ENCODE measurements around the gene NYAP1.

DNA sequence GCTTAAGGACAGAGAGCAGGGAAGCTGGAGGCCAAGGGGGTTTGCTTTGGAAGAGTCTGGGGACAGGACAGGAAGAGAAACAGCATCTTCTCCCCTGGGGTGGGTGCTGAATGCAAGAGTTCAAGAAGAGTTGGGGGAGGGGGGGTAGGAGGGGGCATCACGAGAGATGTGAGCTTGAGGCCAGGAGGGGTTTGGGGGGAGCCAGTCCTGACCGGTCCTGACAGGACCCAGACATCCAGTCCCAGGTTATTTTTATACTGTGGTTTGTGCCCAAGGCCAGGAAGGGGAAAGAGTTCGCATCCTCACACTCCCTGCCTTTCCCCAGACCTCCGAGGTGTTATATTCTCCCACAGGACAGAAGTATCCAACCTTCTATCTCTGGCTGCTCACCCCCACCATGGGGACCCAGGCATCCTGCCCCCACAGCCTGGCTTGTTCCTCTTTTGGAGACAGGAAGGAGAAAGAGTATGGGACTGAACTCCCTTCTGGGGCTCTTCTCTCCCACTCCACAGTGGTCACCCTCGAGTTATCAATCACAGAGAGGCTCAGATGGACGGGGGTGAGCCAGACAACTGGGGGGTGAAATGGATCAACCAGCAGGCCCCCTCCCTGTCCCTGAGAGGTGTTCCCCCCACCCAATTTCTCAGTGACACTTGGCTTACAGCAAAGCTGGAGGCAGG lies 7.5 kb upstream of the NYAP1 start:
- TF ChIP-seq, protein P1, sequence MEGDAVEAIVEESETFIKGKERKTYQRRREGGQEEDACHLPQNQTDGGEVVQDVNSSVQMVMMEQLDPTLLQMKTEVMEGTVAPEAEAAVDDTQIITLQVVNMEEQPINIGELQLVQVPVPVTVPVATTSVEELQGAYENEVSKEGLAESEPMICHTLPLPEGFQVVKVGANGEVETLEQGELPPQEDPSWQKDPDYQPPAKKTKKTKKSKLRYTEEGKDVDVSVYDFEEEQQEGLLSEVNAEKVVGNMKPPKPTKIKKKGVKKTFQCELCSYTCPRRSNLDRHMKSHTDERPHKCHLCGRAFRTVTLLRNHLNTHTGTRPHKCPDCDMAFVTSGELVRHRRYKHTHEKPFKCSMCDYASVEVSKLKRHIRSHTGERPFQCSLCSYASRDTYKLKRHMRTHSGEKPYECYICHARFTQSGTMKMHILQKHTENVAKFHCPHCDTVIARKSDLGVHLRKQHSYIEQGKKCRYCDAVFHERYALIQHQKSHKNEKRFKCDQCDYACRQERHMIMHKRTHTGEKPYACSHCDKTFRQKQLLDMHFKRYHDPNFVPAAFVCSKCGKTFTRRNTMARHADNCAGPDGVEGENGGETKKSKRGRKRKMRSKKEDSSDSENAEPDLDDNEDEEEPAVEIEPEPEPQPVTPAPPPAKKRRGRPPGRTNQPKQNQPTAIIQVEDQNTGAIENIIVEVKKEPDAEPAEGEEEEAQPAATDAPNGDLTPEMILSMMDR (conservative IDR thresholded peaks at IDR 0.05; ENCODE audit: low read depth, low read length) = no peak
- TF ChIP-seq EZH2 (IDR thresholded peaks at IDR 0.05; ENCODE audit: borderline replicate concordance, low read depth, low read length, poor library complexity, severe bottlenecking) = no peak

Measured in A673 (cell line).